ENCODE results near the gene ANKRD55. TPM values are rescaled to one million over a fixed set of nuclear protein-coding genes. Genes with fewer than 3 reads are reported as not detected.

ANKRD55 gene
- total and polyA plus RNA-seq, 2 donors (not counting 3 experiments of a cell fraction or from before 2014, with no cell fraction given), result 1.4 to 2.1 TPM

DNA sequence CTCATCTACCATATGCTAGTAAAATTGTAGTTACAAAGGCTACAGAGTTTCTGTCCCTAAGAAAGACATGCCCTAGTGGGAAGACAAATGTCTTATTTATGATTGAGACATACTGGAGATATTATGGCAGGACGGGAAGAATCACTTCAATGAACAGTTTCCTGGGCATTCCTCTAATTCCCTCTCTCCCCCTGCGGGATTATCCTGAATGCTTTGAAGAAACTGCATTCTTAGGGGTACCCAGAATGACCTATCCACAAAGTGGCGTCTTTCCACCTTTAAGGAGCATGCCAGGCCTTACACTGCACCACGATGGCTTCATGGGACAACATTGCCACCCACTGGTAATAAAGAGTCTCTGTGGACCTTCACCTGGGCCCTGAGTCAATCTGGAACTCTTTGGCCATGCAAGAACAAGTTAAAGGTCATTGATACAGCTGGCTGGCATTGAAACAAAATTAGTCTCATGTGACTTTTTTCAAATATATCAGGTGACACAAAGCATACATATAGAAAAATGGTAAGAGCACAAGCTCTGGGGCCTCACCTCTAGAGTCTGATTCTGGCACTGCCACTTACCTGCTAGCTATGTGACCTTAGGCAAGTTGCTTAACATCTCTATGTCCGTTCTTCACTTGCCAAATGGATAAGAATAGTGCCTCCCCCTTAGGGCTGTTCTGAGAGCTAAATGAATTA, 32.0 kb downstream of the ANKRD55 start:
- no peaks in the 10 kb centered on the region for H3K9me1 ChIP-seq (replicated peaks; ENCODE audit: control insufficient read depth, extremely low read depth, insufficient read depth, low read length)
- peak overlapping the region; percentile 12 for H3K4me2 ChIP-seq (ENCODE audit: insufficient read depth, low read length)
- H2AFZ ChIP-seq (ENCODE audit: low read depth, low read length), result no peak overlapping the region
- TF ChIP-seq, protein P1, sequence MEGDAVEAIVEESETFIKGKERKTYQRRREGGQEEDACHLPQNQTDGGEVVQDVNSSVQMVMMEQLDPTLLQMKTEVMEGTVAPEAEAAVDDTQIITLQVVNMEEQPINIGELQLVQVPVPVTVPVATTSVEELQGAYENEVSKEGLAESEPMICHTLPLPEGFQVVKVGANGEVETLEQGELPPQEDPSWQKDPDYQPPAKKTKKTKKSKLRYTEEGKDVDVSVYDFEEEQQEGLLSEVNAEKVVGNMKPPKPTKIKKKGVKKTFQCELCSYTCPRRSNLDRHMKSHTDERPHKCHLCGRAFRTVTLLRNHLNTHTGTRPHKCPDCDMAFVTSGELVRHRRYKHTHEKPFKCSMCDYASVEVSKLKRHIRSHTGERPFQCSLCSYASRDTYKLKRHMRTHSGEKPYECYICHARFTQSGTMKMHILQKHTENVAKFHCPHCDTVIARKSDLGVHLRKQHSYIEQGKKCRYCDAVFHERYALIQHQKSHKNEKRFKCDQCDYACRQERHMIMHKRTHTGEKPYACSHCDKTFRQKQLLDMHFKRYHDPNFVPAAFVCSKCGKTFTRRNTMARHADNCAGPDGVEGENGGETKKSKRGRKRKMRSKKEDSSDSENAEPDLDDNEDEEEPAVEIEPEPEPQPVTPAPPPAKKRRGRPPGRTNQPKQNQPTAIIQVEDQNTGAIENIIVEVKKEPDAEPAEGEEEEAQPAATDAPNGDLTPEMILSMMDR (IDR thresholded peaks at IDR 0.05; ENCODE audit: extremely low read depth in 1 of 2, insufficient read depth in 1 of 2, low read depth in 1 of 2, low read length in 2 of 2), result peak; percentile 69 to 80
- TF ChIP-seq POLR2A (IDR thresholded peaks at IDR 0.05; ENCODE audit: low read depth, low read length) (no peak), JUN (IDR thresholded peaks at IDR 0.05; ENCODE audit: borderline replicate concordance, insufficient read depth, insufficient read length, low read depth) (peak; percentile 11), FOS (IDR thresholded peaks at IDR 0.05; ENCODE audit: borderline replicate concordance, insufficient read depth, low read length) (no peak)
- FAIRE-seq (peak; percentile 73), DNase-seq (ENCODE audit: low read depth, low spot score) (peak; percentile 93)
- no peaks in the 10 kb centered on the region for H3K36me3 ChIP-seq (ENCODE audit: control insufficient read depth in 2 of 2, extremely low read depth in 1 of 2, insufficient read depth in 2 of 2, low read length in 2 of 2)
- H3K27me3 ChIP-seq (ENCODE audit: control insufficient read depth in 2 of 2, insufficient read depth in 2 of 2, low read length in 2 of 2), result no peaks in the 10 kb centered on the region
- BruUV-seq (replicated peaks), result no TSS peak
- intact Hi-C loops (cut with micrococcal nuclease), result loop anchor here (1.0 to 5.0 kb wide), 11 partner anchors 68 to 857 kb away; partner anchors contain the start of gene SLC38A9
- H3K9me3 ChIP-seq (replicated peaks; ENCODE audit: control insufficient read depth, insufficient read depth, low read length), result no peaks in the 10 kb centered on the region
- no peak overlapping the region for H3K9ac ChIP-seq (replicated peaks; ENCODE audit: extremely low read depth, insufficient read depth, low read length)
- ChIA-PET POLR2A (no interaction called here), CTCF (interaction anchor here (0.5 to 5.1 kb wide), 32 partner anchors 11 to 899 kb away, joined by 3 to 115 read pairs (median 4); partner anchors contain the start of gene IL6ST)
- dilution Hi-C loops (cut with MboI; ENCODE audit: extremely low pct_ligation_motif_present, low sequenced_read_pairs), result no loop called here
- H3K4me3 ChIP-seq (replicated peaks in 1 of 3; ENCODE audit: insufficient read depth in 1 of 3, low read depth in 1 of 3, low read length in 3 of 3), result no peak overlapping the region
- H3K27ac ChIP-seq (ENCODE audit: insufficient read depth, low read depth, low read length), result peak overlapping the region; percentile 10
- H3K4me1 ChIP-seq (ENCODE audit: control insufficient read depth, extremely low read depth, insufficient read depth, low read length), result peaks cover 18% of the 10 kb centered on the region
- H3K79me2 ChIP-seq (ENCODE audit: control insufficient read depth, insufficient read depth, low read length), result no peaks in the 10 kb centered on the region
- no peaks in the 10 kb centered on the region for H4K20me1 ChIP-seq (replicated peaks; ENCODE audit: control insufficient read depth, extremely low read depth, insufficient read depth, low read length)

DNA sequence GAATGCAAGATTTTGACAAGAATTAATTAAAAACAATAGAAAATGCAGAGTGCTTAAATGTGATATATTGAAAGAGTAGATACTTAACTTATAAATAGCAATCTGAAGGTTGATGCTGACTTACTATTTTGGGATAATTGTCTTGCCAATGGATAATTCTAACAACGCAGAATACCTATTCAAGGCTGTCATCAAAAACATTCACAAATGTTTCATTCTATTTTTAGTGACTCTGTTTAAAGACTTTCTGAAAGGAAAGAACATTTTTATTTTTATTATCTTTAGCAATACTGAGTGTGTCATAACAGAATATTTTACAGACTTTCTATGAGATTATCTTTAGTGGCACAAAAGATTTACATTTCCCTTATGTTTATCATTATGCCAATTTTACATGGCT, 38.1 kb downstream of the ANKRD55 start:
- FAIRE-seq (no peak), DNase-seq (ENCODE audit: low read depth, low spot score) (no peak)
- Histone ChIP-seq H3K79me2 (ENCODE audit: control insufficient read depth, insufficient read depth, low read length) (no peaks in the 10 kb centered on the region), H3K9me1 (replicated peaks; ENCODE audit: control insufficient read depth, extremely low read depth, insufficient read depth, low read length) (no peaks in the 10 kb centered on the region), H3K9me3 (replicated peaks; ENCODE audit: control insufficient read depth, insufficient read depth, low read length) (no peaks in the 10 kb centered on the region), H3K4me3 (replicated peaks in 1 of 3; ENCODE audit: insufficient read depth in 1 of 3, low read depth in 1 of 3, low read length in 3 of 3) (no peak overlapping the region), H3K27ac (ENCODE audit: insufficient read depth, low read depth, low read length) (no peak overlapping the region), H3K4me1 (ENCODE audit: control insufficient read depth, extremely low read depth, insufficient read depth, low read length) (peaks cover 20% of the 10 kb centered on the region), H4K20me1 (replicated peaks; ENCODE audit: control insufficient read depth, extremely low read depth, insufficient read depth, low read length) (no peaks in the 10 kb centered on the region), H3K36me3 (ENCODE audit: control insufficient read depth in 2 of 2, extremely low read depth in 1 of 2, insufficient read depth in 2 of 2, low read length in 2 of 2) (no peaks in the 10 kb centered on the region), H3K27me3 (ENCODE audit: control insufficient read depth in 2 of 2, insufficient read depth in 2 of 2, low read length in 2 of 2) (no peaks in the 10 kb centered on the region), H2AFZ (ENCODE audit: low read depth, low read length) (no peak overlapping the region), H3K9ac (replicated peaks; ENCODE audit: extremely low read depth, insufficient read depth, low read length) (no peak overlapping the region), H3K4me2 (ENCODE audit: insufficient read depth, low read length) (no peak overlapping the region)
- TF ChIP-seq, protein P1 (IDR thresholded peaks at IDR 0.05; ENCODE audit: extremely low read depth in 1 of 2, insufficient read depth in 1 of 2, low read depth in 1 of 2, low read length in 2 of 2), result no peak
- TF ChIP-seq JUN (IDR thresholded peaks at IDR 0.05; ENCODE audit: borderline replicate concordance, insufficient read depth, insufficient read length, low read depth) (no peak), POLR2AphosphoS5 (IDR thresholded peaks at IDR 0.05; ENCODE audit: insufficient read depth, low read depth, low read length) (no peak), FOS (IDR thresholded peaks at IDR 0.05; ENCODE audit: borderline replicate concordance, insufficient read depth, low read length) (no peak), POLR2A (IDR thresholded peaks at IDR 0.05; ENCODE audit: low read depth, low read length) (no peak), GATA2 (IDR thresholded peaks at IDR 0.05; ENCODE audit: insufficient read depth, insufficient read length, low read depth, low read length) (no peak)
- no TSS peak for BruUV-seq (replicated peaks)
- dilution Hi-C loops (cut with MboI; ENCODE audit: extremely low pct_ligation_motif_present, low sequenced_read_pairs) (loop anchor here (10.0 kb wide), 1 partner anchor 70 kb away; no protein-coding TSS in a partner anchor), intact Hi-C loops (cut with micrococcal nuclease) (no loop called here)
- ChIA-PET CTCF (no interaction called here), POLR2A (no interaction called here)

All from endothelial cell of umbilical vein (primary cell).